Measurements from ENCODE around the gene RTL1. TPM values are rescaled to one million over a fixed set of nuclear protein-coding genes. Genes with fewer than 3 reads are reported as not detected.

RTL1 gene
- not detected for total RNA-seq

DNA sequence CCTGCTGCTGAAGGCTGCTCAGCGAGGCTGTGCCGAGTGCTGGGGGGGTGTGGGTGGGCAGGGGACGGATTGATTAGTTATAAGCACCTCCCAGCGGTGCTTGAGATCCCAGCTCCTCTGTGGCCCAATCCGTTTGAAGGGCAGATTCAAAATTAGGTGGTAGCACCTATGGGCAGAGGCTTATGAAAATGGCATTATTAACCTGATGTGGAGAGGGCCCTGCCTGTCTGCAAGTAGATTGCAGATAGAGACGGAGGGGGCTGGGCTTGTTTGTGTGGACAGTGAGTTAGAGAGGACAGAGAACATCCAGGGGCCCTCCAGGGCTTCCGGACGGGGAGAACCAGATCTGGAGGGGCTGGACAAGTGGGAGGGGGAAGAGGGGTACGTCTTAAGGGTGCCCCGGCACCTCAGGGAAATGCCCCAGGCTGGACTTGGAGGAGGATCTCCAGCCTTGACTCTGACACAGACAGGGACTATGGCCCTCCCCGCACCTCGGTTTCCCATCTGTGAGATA lies at the start of gene RTL1:
Gene RTL1, minus strand, starts transcription at position 51 of the 514 bp plus-strand sequence. CDS start 18,934 bp downstream, outside the sequence.

Small RNA genes within 50 kb of the gene (microRNA-seq; reads per million reads assigned to microRNA genes)
- 3.5 reads per million, percentile 23 among the genes with 10 or more reads in this experiment for gene MIR127 (ENCODE audit: borderline microRNAs expressed, borderline replicate concordance)
- gene MIR136 (ENCODE audit: borderline microRNAs expressed, borderline replicate concordance): not detected
- not detected for gene MIR337 (ENCODE audit: borderline microRNAs expressed, borderline replicate concordance)
- not detected for gene MIR370 (ENCODE audit: borderline microRNAs expressed, borderline replicate concordance)
- gene MIR431 (ENCODE audit: borderline microRNAs expressed, borderline replicate concordance): not detected
- 1.0 reads per million for gene MIR432 (ENCODE audit: borderline microRNAs expressed, borderline replicate concordance)
- gene MIR433 (ENCODE audit: borderline microRNAs expressed, borderline replicate concordance): 3.1 reads per million, percentile 17 among the genes with 10 or more reads in this experiment
- gene MIR493 (ENCODE audit: borderline microRNAs expressed, borderline replicate concordance): not detected
- gene MIR665 (ENCODE audit: borderline microRNAs expressed, borderline replicate concordance): not detected

Other genes with a start within 250 kb of the RTL1 start
- gene DLK1, start 176.8 kb downstream of the RTL1 start, total RNA-seq: not detected
- not detected for gene MEG3, start 77.6 kb downstream of the RTL1 start, total RNA-seq